Measurements from ENCODE around the gene DCHS2.

Gene DCHS2

DNA sequence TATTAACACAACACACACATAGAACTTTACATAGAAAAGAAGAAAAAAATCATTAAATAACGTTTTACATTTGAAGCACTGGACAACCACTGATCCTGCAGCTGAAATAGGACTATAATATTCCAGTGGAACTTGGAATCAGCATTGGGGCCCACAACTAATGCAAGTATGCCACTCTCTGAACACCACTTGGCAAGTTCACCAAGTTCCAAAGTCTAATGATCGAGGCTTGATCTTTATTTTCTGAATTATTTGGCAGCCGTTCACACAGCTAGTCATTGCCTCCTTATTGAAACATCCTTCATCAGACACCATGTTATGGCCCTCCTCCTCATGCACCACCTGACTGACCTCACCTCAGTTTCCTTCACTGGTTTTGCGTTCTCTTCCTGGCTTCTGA, 107.6 kb downstream of the DCHS2 start:
- Histone ChIP-seq H2AFZ (ENCODE audit: low read depth, low read length) (no peak overlapping the region), H3K79me2 (ENCODE audit: insufficient read depth, low read length) (no peaks in the 10 kb centered on the region), H3K9me3 (ENCODE audit: insufficient read depth, low read length, severe bottlenecking) (no peaks in the 10 kb centered on the region), H3K4me3 (ENCODE audit: low read depth in 1 of 2, low read length in 2 of 2) (no peak overlapping the region), H3K27me3 (ENCODE audit: insufficient read depth, low read length, poor library complexity) (no peaks in the 10 kb centered on the region), H3K4me1 (ENCODE audit: insufficient read depth, low read length) (no peaks in the 10 kb centered on the region), H3K4me2 (ENCODE audit: insufficient read depth, low read length) (no peak overlapping the region), H4K20me1 (ENCODE audit: insufficient read depth, low read length) (no peaks in the 10 kb centered on the region), H3K27ac (ENCODE audit: low read length) (no peak overlapping the region), H3K36me3 (ENCODE audit: insufficient read depth, low read length) (no peaks in the 10 kb centered on the region), H3K9ac (ENCODE audit: low read depth, low read length) (no peak overlapping the region)
- ATAC-seq (ENCODE audit: insufficient read depth, low read depth) (no peak), DNase-seq (no peak)
- TF ChIP-seq, protein P1, sequence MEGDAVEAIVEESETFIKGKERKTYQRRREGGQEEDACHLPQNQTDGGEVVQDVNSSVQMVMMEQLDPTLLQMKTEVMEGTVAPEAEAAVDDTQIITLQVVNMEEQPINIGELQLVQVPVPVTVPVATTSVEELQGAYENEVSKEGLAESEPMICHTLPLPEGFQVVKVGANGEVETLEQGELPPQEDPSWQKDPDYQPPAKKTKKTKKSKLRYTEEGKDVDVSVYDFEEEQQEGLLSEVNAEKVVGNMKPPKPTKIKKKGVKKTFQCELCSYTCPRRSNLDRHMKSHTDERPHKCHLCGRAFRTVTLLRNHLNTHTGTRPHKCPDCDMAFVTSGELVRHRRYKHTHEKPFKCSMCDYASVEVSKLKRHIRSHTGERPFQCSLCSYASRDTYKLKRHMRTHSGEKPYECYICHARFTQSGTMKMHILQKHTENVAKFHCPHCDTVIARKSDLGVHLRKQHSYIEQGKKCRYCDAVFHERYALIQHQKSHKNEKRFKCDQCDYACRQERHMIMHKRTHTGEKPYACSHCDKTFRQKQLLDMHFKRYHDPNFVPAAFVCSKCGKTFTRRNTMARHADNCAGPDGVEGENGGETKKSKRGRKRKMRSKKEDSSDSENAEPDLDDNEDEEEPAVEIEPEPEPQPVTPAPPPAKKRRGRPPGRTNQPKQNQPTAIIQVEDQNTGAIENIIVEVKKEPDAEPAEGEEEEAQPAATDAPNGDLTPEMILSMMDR (IDR thresholded peaks at IDR 0.05; ENCODE audit: borderline replicate concordance, extremely low read depth, low read length, poor library complexity, severe bottlenecking), result no peak
- TF ChIP-seq EZH2 (IDR thresholded peaks at IDR 0.05; ENCODE audit: borderline replicate concordance, low read depth, low read length, severe bottlenecking), result no peak

DNA sequence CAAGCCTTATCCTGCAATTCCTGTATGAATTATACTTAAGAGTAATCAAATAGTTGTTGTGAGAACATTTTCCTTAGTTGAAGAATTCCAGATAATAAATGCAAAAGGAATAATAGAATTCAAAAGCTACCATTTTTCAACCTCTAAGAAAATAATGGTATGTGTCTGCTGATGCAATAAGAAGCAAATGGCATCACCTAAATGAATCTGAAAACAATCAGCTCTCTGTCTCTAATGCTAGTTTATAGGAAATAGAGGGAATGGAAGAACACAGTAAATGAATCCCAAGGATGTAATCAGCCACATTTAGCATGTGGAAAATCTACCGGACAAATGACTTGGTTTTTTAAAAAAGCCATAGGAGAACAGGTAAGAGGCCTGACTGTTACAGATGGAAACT, 115.1 kb downstream of the DCHS2 start:
- no peaks in the 10 kb centered on the region for H3K4me1 ChIP-seq (ENCODE audit: insufficient read depth, low read length)
- no peak for DNase-seq
- H3K27me3 ChIP-seq (ENCODE audit: insufficient read depth, low read length, poor library complexity), result peaks cover 3% of the 10 kb centered on the region
- no peak overlapping the region for H3K4me3 ChIP-seq (ENCODE audit: low read depth in 1 of 2, low read length in 2 of 2)
- no peaks in the 10 kb centered on the region for H3K79me2 ChIP-seq (ENCODE audit: insufficient read depth, low read length)
- TF ChIP-seq, protein P1 (IDR thresholded peaks at IDR 0.05; ENCODE audit: borderline replicate concordance, extremely low read depth, low read length, poor library complexity, severe bottlenecking), result no peak
- H3K4me2 ChIP-seq (ENCODE audit: insufficient read depth, low read length), result no peak overlapping the region
- H2AFZ ChIP-seq (ENCODE audit: low read depth, low read length), result no peak overlapping the region
- H3K27ac ChIP-seq (ENCODE audit: low read length), result no peak overlapping the region
- H4K20me1 ChIP-seq (ENCODE audit: insufficient read depth, low read length), result no peaks in the 10 kb centered on the region
- H3K36me3 ChIP-seq (ENCODE audit: insufficient read depth, low read length), result no peaks in the 10 kb centered on the region
- H3K9ac ChIP-seq (ENCODE audit: low read depth, low read length), result no peak overlapping the region
- ATAC-seq (ENCODE audit: insufficient read depth, low read depth), result no peak
- H3K9me3 ChIP-seq (ENCODE audit: insufficient read depth, low read length, severe bottlenecking), result no peaks in the 10 kb centered on the region

DNA sequence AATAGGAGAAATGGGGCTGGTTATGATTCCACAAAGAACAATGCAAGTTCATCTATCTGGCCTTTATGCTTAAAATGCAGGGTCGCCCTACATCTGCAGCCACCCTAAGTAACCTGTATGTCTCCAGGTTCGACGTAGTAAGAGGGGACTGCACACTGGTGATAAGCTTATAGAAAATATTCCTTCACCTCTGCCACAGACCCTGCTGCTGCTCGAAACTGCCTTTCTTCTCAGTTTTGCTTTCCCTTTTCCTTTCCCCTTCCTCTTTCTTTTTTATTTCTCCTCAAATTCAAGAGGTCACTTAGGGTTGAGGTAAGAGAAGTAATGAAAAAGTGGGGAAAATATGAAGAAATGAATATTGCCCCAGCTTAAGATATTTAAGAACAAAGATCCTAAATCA, 123.5 kb downstream of the DCHS2 start:
- H3K4me2 ChIP-seq (ENCODE audit: insufficient read depth, low read length), result no peak overlapping the region
- no peak overlapping the region for H2AFZ ChIP-seq (ENCODE audit: low read depth, low read length)
- H3K4me1 ChIP-seq (ENCODE audit: insufficient read depth, low read length), result no peaks in the 10 kb centered on the region
- no peaks in the 10 kb centered on the region for H3K79me2 ChIP-seq (ENCODE audit: insufficient read depth, low read length)
- DNase-seq (no peak), ATAC-seq (ENCODE audit: insufficient read depth, low read depth) (no peak)
- H4K20me1 ChIP-seq (ENCODE audit: insufficient read depth, low read length), result no peaks in the 10 kb centered on the region
- H3K9ac ChIP-seq (ENCODE audit: low read depth, low read length), result no peak overlapping the region
- H3K27me3 ChIP-seq (ENCODE audit: insufficient read depth, low read length, poor library complexity), result no peaks in the 10 kb centered on the region
- TF ChIP-seq EZH2 (IDR thresholded peaks at IDR 0.05; ENCODE audit: borderline replicate concordance, low read depth, low read length, severe bottlenecking), result no peak
- TF ChIP-seq, protein P1 (IDR thresholded peaks at IDR 0.05; ENCODE audit: borderline replicate concordance, extremely low read depth, low read length, poor library complexity, severe bottlenecking), result no peak
- H3K36me3 ChIP-seq (ENCODE audit: insufficient read depth, low read length), result no peaks in the 10 kb centered on the region
- no peak overlapping the region for H3K27ac ChIP-seq (ENCODE audit: low read length)
- no peak overlapping the region for H3K4me3 ChIP-seq (ENCODE audit: low read depth in 1 of 2, low read length in 2 of 2)
- H3K9me3 ChIP-seq (ENCODE audit: insufficient read depth, low read length, severe bottlenecking), result no peaks in the 10 kb centered on the region

DNA sequence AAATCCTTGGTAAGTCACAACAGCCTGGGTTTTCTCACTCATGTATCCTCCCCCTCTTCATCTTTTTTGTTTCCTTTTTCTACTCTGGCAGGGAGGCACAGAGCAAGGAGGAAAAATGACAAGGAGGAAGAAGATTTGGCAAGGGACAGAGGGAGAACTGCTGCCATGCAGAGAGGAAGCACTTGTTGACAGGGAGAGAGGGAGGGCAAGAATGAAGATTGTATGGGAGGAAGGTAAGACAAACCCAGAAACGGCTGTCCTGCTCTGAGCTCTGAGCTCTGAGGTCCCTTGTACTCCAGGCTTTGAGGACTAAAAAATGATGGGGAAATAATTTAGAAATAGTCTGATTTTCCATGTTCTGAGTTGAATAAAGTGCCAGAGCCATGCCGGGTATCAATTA, 123.9 kb downstream of the DCHS2 start:
- Histone ChIP-seq H3K79me2 (ENCODE audit: insufficient read depth, low read length) (no peaks in the 10 kb centered on the region), H3K27ac (ENCODE audit: low read length) (no peak overlapping the region), H2AFZ (ENCODE audit: low read depth, low read length) (no peak overlapping the region), H3K27me3 (ENCODE audit: insufficient read depth, low read length, poor library complexity) (no peaks in the 10 kb centered on the region), H3K36me3 (ENCODE audit: insufficient read depth, low read length) (no peaks in the 10 kb centered on the region), H4K20me1 (ENCODE audit: insufficient read depth, low read length) (no peaks in the 10 kb centered on the region), H3K9me3 (ENCODE audit: insufficient read depth, low read length, severe bottlenecking) (no peaks in the 10 kb centered on the region), H3K4me3 (ENCODE audit: low read depth in 1 of 2, low read length in 2 of 2) (no peak overlapping the region), H3K4me1 (ENCODE audit: insufficient read depth, low read length) (no peaks in the 10 kb centered on the region; the same call in 1 of the 2 replicates), H3K4me2 (ENCODE audit: insufficient read depth, low read length) (no peak overlapping the region), H3K9ac (ENCODE audit: low read depth, low read length) (no peak overlapping the region)
- TF ChIP-seq EZH2 (IDR thresholded peaks at IDR 0.05; ENCODE audit: borderline replicate concordance, low read depth, low read length, severe bottlenecking), result no peak
- TF ChIP-seq, protein P1 (IDR thresholded peaks at IDR 0.05; ENCODE audit: borderline replicate concordance, extremely low read depth, low read length, poor library complexity, severe bottlenecking), result no peak
- ATAC-seq (ENCODE audit: insufficient read depth, low read depth), result no peak
- DNase-seq, result no peak
